Cardiac muscle cell (in vitro differentiated cells and primary cell): ENCODE results near the gene BBS5. TPM values are rescaled to one million over a fixed set of nuclear protein-coding genes. Genes with fewer than 3 reads are reported as not detected.
"Not testable (repeated sequence)": the region's sequence is repeated elsewhere in the genome, so short reads cannot be mapped to it uniquely, and the experiment has no call there.

Experiments used
- DNase-seq, 2 donors: peaks; one replicate each; pipeline versions ENCODE4 v3.0.0 to v3.0.0-alpha.2; 2010 to 2017; ENCODE audit warnings: low read depth in 1 of 2, low spot score in 1 of 2
- H3K27ac ChIP-seq: fragments of 200-600 bp; sonication (generic); 2 replicates; pipeline ENCODE4 v1.5.1; 2016
- H3K27me3 ChIP-seq: fragments of 200-600 bp; sonication (generic); 2 replicates; pipeline ENCODE4 v1.6.0; 2016; ENCODE audit warnings: control low read depth
- H3K36me3 ChIP-seq: fragments of 200-600 bp; sonication (generic); 2 replicates; pipeline ENCODE4 v1.5.1; 2016; ENCODE audit warnings: control low read depth
- H3K4me1 ChIP-seq: fragments of 200-600 bp; sonication (generic); 2 replicates; pipeline ENCODE4 v1.8.1; 2017; ENCODE audit warnings: low read depth, mild to moderate bottlenecking, mixed run types
- H3K4me3 ChIP-seq: fragments of 200-600 bp; sonication (generic); 2 replicates; pipeline ENCODE4 v1.5.1; 2016; ENCODE audit warnings: mild to moderate bottlenecking
- H3K9me3 ChIP-seq: fragments of 200-600 bp; sonication (generic); 2 replicates; pipeline ENCODE4 v1.5.1; 2017; ENCODE audit warnings: low read depth, mild to moderate bottlenecking, control low read depth
- CTCF ChIP-seq: IDR thresholded peaks from 2 replicates; pipeline ENCODE4 v1.5.1; 2012; ENCODE audit warnings: low read depth, mild to moderate bottlenecking, low read length
- polyA plus RNA-seq: library from polyadenylated mRNA; unstranded; fragments of >200 nt; fragmentation: Nextera tagmentation; extraction: Ambion mirVana; gene quantifications from 2 replicates; pipeline ENCODE4 v1.2.1, GENCODE V29; 2016
- total RNA-seq: library from RNA; depleted of rRNA; stranded (reverse); fragments of >200 nt; gene quantifications from 2 replicates; pipeline ENCODE4 v1.2.3, GENCODE V29; 2016

Gene BBS5
- total and polyA plus RNA-seq, 2 experiments from 2014 or later = 8.4 to 8.9 TPM

- TF ChIP-seq CTCF = no peak
- DNase-seq = no peak
- no peaks in the 10 kb centered on the region for H3K36me3 ChIP-seq
Measured at GRCh38 chr2:169448316-169448715, 31.0 kb upstream of the BBS5 start.

GRCh38 chr2:169448865-169449264, 30.4 kb upstream of the BBS5 start:
- no peak for TF ChIP-seq CTCF
- no peaks in the 10 kb centered on the region for H3K9me3 ChIP-seq
- no peak overlapping the region for H3K27ac ChIP-seq
- H3K27me3 ChIP-seq = no peaks in the 10 kb centered on the region
- H3K4me1 ChIP-seq = no peaks in the 10 kb centered on the region
- no peak for DNase-seq
- H3K4me3 ChIP-seq = no peak overlapping the region
- no peaks in the 10 kb centered on the region for H3K36me3 ChIP-seq

More at GRCh38 chr2:169448316-169448715, 31.0 kb upstream of the BBS5 start:
- Histone ChIP-seq H3K4me3 (no peak overlapping the region), H3K4me1 (no peaks in the 10 kb centered on the region), H3K27ac (no peak overlapping the region), H3K9me3 (no peaks in the 10 kb centered on the region), H3K27me3 (no peaks in the 10 kb centered on the region)

- TF ChIP-seq CTCF = peak; percentile 52
- DNase-seq = peak; percentile 52 to 73
Measured at GRCh38 chr2:169452080-169452479, 27.2 kb upstream of the BBS5 start.

GRCh38 chr2:169453044-169453443, 26.2 kb upstream of the BBS5 start:
- not testable (repeated sequence) for H3K4me1 ChIP-seq, DNase-seq, H3K27ac ChIP-seq, H3K9me3 ChIP-seq, H3K27me3 ChIP-seq, H3K36me3 ChIP-seq, H3K4me3 ChIP-seq

More at GRCh38 chr2:169452080-169452479, 27.2 kb upstream of the BBS5 start:
- H3K4me3 ChIP-seq = no peak overlapping the region
- H3K27ac ChIP-seq = no peak overlapping the region
- H3K27me3 ChIP-seq = no peaks in the 10 kb centered on the region
- no peaks in the 10 kb centered on the region for H3K36me3 ChIP-seq
- no peaks in the 10 kb centered on the region for H3K4me1 ChIP-seq
- no peaks in the 10 kb centered on the region for H3K9me3 ChIP-seq

GRCh38 chr2:169461143-169461542, 18.2 kb upstream of the BBS5 start:
- H3K9me3 ChIP-seq = no peaks in the 10 kb centered on the region
- DNase-seq = no peak
- H3K27me3 ChIP-seq = no peaks in the 10 kb centered on the region
- no peaks in the 10 kb centered on the region for H3K36me3 ChIP-seq
- H3K4me1 ChIP-seq = no peaks in the 10 kb centered on the region
- H3K27ac ChIP-seq = no peak overlapping the region
- no peak overlapping the region for H3K4me3 ChIP-seq
- no peak for TF ChIP-seq CTCF

- Histone ChIP-seq H3K4me3 (no peak overlapping the region), H3K9me3 (no peaks in the 10 kb centered on the region), H3K27me3 (no peaks in the 10 kb centered on the region), H3K4me1 (no peaks in the 10 kb centered on the region), H3K27ac (no peak overlapping the region), H3K36me3 (no peaks in the 10 kb centered on the region)
- no peak for TF ChIP-seq CTCF
- DNase-seq = peak in 1 of 2 donors; percentile 84
Measured at GRCh38 chr2:169462896-169463695, 16.2 kb upstream of the BBS5 start.
